Measurements from ENCODE around the gene CARD9.

Gene CARD9

GRCh38 chr9:136346157-136346481, 27.4 kb downstream of the CARD9 start:
- no peak for DNase-seq

- DNase-seq, result no peak
Observed at GRCh38 chr9:136345281-136346156, 27.9 kb downstream of the CARD9 start.

GRCh38 chr9:136344544-136345280, 28.8 kb downstream of the CARD9 start:
- no peak for DNase-seq

GRCh38 chr9:136343884-136344269, 29.6 kb downstream of the CARD9 start:
- no peak for DNase-seq

- DNase-seq, result no peak
Observed at GRCh38 chr9:136343121-136343883, 30.2 kb downstream of the CARD9 start.

GRCh38 chr9:136342181-136343120, 31.0 kb downstream of the CARD9 start:
- peak; percentile 53 to 65 for DNase-seq

GRCh38 chr9:136341769-136342168, 31.7 kb downstream of the CARD9 start:
- no peak for DNase-seq

GRCh38 chr9:136341042-136341655, 32.3 kb downstream of the CARD9 start:
- no peak for DNase-seq

GRCh38 chr9:136340356-136341041, 33.0 kb downstream of the CARD9 start:
- no peak for DNase-seq

- no peak for DNase-seq
Observed at GRCh38 chr9:136339958-136340310, 33.5 kb downstream of the CARD9 start.

- peak; percentile 42 to 46 for DNase-seq
Observed at GRCh38 chr9:136339173-136339957, 34.1 kb downstream of the CARD9 start.

GRCh38 chr9:136338511-136338910, 35.0 kb downstream of the CARD9 start:
- no peak for DNase-seq

- DNase-seq, result no peak
Observed at GRCh38 chr9:136337416-136338395, 35.8 kb downstream of the CARD9 start.

GRCh38 chr9:136336881-136337280, 36.6 kb downstream of the CARD9 start:
- no peak for DNase-seq

GRCh38 chr9:136336156-136336870, 37.2 kb downstream of the CARD9 start:
- no peak for DNase-seq

GRCh38 chr9:136335296-136336155, 37.9 kb downstream of the CARD9 start:
- DNase-seq, result no peak

- no peak for DNase-seq
Observed at GRCh38 chr9:136334541-136334940, 38.9 kb downstream of the CARD9 start.

- no peak for DNase-seq
Observed at GRCh38 chr9:136333486-136333885, 40.0 kb downstream of the CARD9 start.
